ENCODE data around the gene RIC8A. TPM values are rescaled to one million over a fixed set of nuclear protein-coding genes. Genes with fewer than 3 reads are reported as not detected.

Gene RIC8A
- polyA plus RNA-seq, 1 donor from 2014 or later, result 128 TPM

DNA sequence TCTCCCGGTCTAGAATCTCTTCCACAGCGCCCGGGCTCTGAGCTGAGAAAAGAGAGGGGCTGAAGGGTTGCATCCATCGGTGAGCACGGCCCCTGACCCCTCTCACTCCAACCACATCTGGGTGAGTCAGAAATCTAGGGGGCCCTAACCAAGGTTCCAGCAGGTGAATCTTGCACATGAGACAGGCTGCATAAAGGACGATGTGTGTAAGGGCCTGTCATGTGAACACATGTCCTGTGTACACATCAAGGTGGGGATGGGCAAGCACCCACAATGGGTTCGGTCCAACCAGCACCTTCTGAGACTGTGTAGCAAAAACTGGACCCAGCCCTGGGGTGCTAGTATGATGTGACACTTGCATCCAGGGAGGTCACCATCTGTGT is 1.5 kb upstream of the RIC8A start:
- Histone ChIP-seq H3K4me2 (ENCODE audit: low read length) (peak overlapping the region; percentile 83), H3K4me3 (ENCODE audit: low read length) (peak overlapping the region; percentile 97), H2AFZ (ENCODE audit: low read depth, low read length) (no peak overlapping the region), H4K20me1 (ENCODE audit: insufficient read depth) (peaks cover 3% of the 10 kb centered on the region), H3K9ac (ENCODE audit: low read length) (peak overlapping the region; percentile 98), H3K27me3 (ENCODE audit: insufficient read depth, low read depth, low read length) (no peaks in the 10 kb centered on the region), H3K79me2 (replicated peaks; ENCODE audit: insufficient read depth, low read length) (peaks cover 30% of the 10 kb centered on the region), H3F3A (ENCODE audit: insufficient read depth, low read length, poor library complexity, severe bottlenecking) (no peaks in the 10 kb centered on the region), H3K36me3 (ENCODE audit: insufficient read depth, low read length) (no peaks in the 10 kb centered on the region), H3K9me2 (ENCODE audit: insufficient read depth, low read length) (no peaks in the 10 kb centered on the region), H3K27ac (ENCODE audit: low read length) (no peak overlapping the region), H3K9me3 (ENCODE audit: low read length) (no peaks in the 10 kb centered on the region)
- TF ChIP-seq RAD21 (conservative IDR thresholded peaks at IDR 0.05), result no peak
- TF ChIP-seq, protein P1, sequence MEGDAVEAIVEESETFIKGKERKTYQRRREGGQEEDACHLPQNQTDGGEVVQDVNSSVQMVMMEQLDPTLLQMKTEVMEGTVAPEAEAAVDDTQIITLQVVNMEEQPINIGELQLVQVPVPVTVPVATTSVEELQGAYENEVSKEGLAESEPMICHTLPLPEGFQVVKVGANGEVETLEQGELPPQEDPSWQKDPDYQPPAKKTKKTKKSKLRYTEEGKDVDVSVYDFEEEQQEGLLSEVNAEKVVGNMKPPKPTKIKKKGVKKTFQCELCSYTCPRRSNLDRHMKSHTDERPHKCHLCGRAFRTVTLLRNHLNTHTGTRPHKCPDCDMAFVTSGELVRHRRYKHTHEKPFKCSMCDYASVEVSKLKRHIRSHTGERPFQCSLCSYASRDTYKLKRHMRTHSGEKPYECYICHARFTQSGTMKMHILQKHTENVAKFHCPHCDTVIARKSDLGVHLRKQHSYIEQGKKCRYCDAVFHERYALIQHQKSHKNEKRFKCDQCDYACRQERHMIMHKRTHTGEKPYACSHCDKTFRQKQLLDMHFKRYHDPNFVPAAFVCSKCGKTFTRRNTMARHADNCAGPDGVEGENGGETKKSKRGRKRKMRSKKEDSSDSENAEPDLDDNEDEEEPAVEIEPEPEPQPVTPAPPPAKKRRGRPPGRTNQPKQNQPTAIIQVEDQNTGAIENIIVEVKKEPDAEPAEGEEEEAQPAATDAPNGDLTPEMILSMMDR (IDR thresholded peaks at IDR 0.05; ENCODE audit: poor library complexity, severe bottlenecking), result no peak
- no peak for TF ChIP-seq TAF1 (IDR thresholded peaks at IDR 0.05; ENCODE audit: low read depth)

DNA sequence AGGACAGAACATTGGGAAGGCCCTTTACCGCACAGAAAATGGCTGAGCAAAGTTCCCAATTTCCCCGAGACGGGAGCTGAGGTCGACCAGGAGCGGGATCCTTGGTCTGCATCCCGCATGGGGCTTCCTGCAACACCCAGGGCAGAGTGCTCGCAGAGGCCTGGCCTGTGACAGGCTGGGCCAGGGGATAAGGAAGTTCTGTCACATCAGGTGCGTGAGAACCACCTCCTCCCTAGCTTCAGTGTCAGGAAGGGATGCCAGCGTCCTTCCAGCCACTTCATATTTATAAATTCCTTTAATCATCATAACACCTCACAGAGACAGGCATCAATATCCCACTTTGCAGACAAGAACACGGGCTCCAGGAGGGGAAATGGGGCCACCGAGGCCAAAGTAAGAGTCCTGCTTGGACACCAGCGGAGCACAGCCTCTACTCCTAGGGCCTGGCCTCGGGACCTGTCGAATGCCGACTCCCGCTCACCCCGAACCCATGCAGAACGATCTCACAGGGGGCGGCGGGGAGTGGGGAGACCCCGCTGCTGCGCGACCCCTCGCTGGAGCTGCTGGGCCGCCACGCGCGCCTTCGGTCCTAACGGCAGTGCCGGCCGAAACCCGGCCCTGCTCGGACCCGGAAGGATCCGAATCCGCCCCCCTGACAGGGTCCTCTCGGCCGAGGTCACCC is 841 bp upstream of the RIC8A start:
- peak overlapping the region; percentile 51 for H2AFZ ChIP-seq (ENCODE audit: low read depth, low read length)
- no peaks in the 10 kb centered on the region for H3F3A ChIP-seq (ENCODE audit: insufficient read depth, low read length, poor library complexity, severe bottlenecking)
- no peaks in the 10 kb centered on the region for H3K36me3 ChIP-seq (ENCODE audit: insufficient read depth, low read length)
- TF ChIP-seq, protein P2, sequence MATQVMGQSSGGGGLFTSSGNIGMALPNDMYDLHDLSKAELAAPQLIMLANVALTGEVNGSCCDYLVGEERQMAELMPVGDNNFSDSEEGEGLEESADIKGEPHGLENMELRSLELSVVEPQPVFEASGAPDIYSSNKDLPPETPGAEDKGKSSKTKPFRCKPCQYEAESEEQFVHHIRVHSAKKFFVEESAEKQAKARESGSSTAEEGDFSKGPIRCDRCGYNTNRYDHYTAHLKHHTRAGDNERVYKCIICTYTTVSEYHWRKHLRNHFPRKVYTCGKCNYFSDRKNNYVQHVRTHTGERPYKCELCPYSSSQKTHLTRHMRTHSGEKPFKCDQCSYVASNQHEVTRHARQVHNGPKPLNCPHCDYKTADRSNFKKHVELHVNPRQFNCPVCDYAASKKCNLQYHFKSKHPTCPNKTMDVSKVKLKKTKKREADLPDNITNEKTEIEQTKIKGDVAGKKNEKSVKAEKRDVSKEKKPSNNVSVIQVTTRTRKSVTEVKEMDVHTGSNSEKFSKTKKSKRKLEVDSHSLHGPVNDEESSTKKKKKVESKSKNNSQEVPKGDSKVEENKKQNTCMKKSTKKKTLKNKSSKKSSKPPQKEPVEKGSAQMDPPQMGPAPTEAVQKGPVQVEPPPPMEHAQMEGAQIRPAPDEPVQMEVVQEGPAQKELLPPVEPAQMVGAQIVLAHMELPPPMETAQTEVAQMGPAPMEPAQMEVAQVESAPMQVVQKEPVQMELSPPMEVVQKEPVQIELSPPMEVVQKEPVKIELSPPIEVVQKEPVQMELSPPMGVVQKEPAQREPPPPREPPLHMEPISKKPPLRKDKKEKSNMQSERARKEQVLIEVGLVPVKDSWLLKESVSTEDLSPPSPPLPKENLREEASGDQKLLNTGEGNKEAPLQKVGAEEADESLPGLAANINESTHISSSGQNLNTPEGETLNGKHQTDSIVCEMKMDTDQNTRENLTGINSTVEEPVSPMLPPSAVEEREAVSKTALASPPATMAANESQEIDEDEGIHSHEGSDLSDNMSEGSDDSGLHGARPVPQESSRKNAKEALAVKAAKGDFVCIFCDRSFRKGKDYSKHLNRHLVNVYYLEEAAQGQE (IDR thresholded peaks at IDR 0.05; ENCODE audit: borderline replicate concordance), result no peak
- TF ChIP-seq TAF1 (IDR thresholded peaks at IDR 0.05; ENCODE audit: low read depth) (no peak), RAD21 (conservative IDR thresholded peaks at IDR 0.05) (no peak), EP300 (conservative IDR thresholded peaks at IDR 0.05; ENCODE audit: poor library complexity, severe bottlenecking) (no peak), MXI1 (conservative IDR thresholded peaks at IDR 0.05; ENCODE audit: poor library complexity, severe bottlenecking) (no peak), EZH2 (IDR thresholded peaks at IDR 0.05; ENCODE audit: borderline replicate concordance, insufficient read depth, low read length, poor library complexity, severe bottlenecking) (no peak), POLR2AphosphoS5 (IDR thresholded peaks at IDR 0.05) (no peak), SMC3 (conservative IDR thresholded peaks at IDR 0.05; ENCODE audit: poor library complexity) (no peak)
- TF ChIP-seq, protein P1 (IDR thresholded peaks at IDR 0.05; ENCODE audit: poor library complexity, severe bottlenecking), result no peak
- peak overlapping the region; percentile 97 for H3K4me3 ChIP-seq (ENCODE audit: low read length)
- H3K79me2 ChIP-seq (replicated peaks; ENCODE audit: insufficient read depth, low read length), result peaks cover 30% of the 10 kb centered on the region
- H4K20me1 ChIP-seq (ENCODE audit: insufficient read depth), result peaks cover 3% of the 10 kb centered on the region
- H3K9me2 ChIP-seq (ENCODE audit: insufficient read depth, low read length), result no peaks in the 10 kb centered on the region
- H3K27ac ChIP-seq (ENCODE audit: low read length), result peak overlapping the region; percentile 96
- H3K9me3 ChIP-seq (ENCODE audit: low read length), result no peaks in the 10 kb centered on the region
- peak overlapping the region; percentile 98 for H3K9ac ChIP-seq (ENCODE audit: low read length)
- peak overlapping the region; percentile 83 for H3K4me2 ChIP-seq (ENCODE audit: low read length)
- no peaks in the 10 kb centered on the region for H3K27me3 ChIP-seq (ENCODE audit: insufficient read depth, low read depth, low read length)
